ENCODE data around the gene DPP7. TPM values are rescaled to one million over a fixed set of nuclear protein-coding genes. Genes with fewer than 3 reads are reported as not detected.
A peak's percentile ranks its signal among the peaks of the same experiment; 100 is the strongest.
"Not testable (repeated sequence)": the region's sequence is repeated elsewhere in the genome, so short reads cannot be mapped to it uniquely, and the experiment has no call there.

The DPP7 gene
- polyA plus RNA-seq, 1 donor, result 16.8 TPM

GRCh38 chr9:137073992-137074399 lies 40.5 kb downstream of the DPP7 start:
- no peak for DNase-seq

GRCh38 chr9:137071282-137071681 lies 43.3 kb downstream of the DPP7 start:
- no peak for DNase-seq

GRCh38 chr9:137070906-137071275 lies 43.6 kb downstream of the DPP7 start:
- no peak for DNase-seq

DNA sequence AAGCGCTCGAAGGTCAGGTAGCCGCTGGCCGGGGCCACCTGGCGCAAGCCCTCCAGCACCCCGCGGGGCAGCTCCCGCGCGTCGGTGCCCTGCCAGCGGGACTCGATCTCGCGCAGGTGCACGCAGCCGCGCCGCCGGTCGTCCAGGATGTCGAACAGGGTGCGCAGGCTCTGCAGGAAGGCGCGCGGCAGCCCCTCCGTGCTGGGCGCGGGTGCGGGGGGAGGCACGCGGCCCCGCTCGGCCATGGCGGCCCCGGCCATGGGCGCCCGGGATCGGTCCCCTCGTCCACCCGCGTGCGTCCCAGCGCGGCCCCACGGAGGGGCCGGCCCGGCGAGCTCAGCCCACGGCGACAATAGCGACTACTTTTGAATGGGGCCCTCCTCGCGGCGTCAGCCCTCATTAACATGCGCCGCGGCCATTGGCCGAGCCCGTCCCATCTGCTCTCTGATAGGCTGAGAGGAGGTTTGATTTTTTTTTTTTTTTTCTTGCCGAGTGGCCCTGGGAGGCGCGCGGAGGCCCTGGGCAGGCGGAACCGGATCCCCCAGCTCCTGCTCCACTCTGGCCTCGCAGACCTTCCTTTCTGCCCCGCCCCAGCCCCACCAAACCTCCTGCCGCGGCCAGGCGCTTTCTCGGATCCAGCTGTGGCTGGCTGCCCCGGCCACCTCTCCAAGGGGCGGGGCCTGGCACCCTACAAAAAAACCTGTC lies 44.2 kb downstream of the DPP7 start, which contains the start of gene SAPCD2:
Gene SAPCD2 (minus strand): TSS at position 357 of the 705 bp plus-strand sequence. CDS start 97 bp downstream, at position 260.
- DNase-seq, result peak; percentile 84

DNA sequence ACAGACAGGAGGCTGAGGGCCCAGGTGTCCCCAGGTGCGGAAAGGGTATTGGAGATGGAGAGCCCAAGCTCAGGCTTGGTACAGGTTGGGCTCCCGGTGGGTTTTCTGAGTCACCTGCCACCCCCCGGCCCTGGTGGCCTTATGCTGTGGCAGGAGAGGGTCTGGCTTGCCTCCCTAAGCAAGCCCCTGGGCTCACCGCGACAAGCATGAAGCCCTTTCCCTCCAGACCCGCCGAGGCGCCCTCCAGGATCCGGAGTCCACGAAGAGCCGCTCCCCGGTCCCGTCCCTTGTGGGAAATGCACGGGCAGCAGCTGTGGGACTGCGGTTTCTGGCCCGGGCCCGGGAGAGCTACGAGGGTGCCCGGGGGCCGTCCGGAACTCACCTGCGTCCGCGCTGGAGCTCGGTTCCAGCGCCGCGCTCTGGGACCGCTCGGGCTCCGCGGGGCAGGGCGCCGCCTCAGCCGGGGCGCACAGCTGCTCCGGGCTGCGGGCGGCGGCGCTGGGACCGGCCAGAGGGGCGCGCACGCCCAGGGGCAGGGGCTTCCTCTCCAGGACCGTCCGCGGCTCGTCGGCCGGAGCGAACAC lies 44.9 kb downstream of the DPP7 start:
- DNase-seq, result no peak

GRCh38 chr9:137068539-137069507 lies 45.7 kb downstream of the DPP7 start:
- no peak for DNase-seq

DNA sequence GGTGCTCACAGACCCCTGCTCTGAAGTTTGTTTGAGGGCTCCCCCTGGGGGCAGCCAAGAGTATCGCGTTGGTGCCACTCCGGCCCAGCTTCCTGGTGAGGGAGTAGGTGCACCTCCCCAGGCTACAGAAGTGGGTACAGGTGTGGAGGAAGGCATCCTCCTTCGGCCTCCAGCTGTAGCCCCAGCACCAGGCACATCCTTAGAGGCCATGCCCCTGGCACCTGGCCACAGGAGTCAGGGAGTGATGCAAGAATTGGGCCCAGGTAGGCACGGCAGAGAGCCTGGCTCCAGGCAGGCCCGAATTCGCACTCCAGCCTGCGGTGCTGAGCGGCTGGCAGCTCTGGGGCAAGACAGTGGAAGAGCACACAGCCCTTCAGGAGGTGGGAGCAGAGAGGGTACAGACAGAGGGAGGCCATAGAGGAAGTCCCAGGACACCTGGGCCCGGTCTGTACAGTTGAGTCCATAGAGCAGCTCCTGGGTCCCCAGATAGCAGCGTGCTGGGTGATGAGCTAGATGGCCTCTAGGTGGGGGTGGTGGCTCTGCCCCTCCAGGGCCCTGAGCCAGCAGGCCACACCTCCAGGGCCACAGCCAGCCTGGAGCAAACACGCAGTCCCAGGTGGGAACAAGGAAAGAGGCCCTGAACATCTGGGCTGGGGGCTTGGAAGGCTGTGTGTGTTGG lies 46.5 kb downstream of the DPP7 start:
- DNase-seq, result no peak

DNA sequence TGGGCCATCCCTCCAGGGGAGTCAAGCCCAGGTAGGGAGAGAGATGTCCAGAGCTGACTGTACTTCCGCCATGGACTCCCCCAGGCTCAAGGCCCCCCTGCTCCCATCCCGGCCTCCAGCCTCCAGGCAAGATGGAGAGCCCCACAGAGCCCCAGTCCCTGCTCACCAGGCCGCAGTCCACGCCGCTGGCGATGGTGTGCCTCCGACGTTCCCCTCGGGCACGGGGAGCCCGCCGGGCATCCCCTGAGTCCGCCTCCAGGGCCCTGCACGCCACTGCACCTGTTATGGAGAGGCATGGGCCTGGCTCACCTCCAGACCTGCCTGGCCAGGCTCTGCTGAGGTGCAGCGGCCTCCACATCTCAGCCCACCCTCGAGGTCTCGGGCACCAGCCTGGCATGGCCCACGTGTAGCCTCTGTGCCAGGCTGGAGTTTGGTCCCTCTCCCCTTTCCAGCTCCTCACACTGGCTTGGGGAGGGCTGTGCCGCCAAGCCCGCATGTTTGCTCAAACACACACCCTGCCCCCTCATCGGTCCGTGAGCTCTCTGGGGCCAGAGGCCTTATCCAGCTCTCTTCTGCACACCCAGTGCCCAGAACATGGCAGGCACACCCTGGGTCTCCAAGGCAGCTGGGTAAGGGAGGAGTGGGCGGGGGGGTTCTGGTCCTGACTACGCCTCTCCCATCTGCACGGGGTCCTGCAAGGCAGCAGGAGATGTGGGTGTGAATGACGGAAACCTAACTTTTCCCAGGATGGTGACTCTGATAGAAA lies 48.3 kb downstream of the DPP7 start:
- no peak for DNase-seq

GRCh38 chr9:137065336-137065967 lies 49.1 kb downstream of the DPP7 start:
- no peak for DNase-seq

GRCh38 chr9:137064880-137065164 lies 49.7 kb downstream of the DPP7 start:
- DNase-seq, result no peak

DNA sequence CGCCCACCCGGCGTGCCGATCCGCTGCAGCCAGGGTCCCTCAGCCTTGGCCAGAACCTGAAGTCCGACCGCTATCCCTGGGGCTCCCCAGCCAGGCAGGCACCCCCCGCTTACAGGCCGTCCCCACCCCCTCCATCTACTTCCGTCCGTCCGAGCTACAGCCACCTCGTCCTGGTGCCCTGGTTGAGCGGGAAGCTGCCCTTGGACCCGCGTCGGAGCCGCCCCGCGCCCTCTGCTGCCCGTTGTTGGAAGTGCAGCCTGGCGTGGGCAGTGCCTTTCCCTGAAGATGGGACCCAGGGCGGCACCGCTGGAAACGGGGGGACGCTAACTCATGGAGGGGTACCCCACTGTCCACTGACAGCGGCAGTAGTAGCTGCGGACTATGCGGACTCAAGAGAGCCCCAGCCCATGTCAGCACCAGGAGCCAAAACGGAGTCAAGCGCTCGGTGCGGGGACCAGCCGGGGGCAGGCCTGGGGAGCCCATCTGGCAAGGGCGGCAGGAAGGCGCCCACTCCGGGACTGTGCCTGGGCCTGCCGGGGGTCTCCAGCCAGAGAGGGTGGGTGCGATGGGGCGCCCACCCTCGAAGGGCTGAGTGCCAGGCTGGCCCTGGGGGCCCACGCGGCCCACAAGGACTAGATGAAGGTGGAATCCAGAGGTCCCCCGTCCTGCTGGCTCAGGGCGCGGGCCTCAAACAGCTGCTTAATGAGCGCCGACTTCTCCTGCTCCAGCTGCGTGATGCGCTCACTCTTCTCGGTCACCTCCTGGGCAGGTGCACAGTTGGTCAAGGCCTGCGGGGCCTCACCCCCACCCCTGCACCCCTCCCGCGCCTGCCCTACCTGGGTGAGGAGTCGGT lies 50.3 kb downstream of the DPP7 start:
- DNase-seq, result no peak

GRCh38 chr9:137063311-137064026 lies 51.1 kb downstream of the DPP7 start:
- DNase-seq, result no peak

DNA sequence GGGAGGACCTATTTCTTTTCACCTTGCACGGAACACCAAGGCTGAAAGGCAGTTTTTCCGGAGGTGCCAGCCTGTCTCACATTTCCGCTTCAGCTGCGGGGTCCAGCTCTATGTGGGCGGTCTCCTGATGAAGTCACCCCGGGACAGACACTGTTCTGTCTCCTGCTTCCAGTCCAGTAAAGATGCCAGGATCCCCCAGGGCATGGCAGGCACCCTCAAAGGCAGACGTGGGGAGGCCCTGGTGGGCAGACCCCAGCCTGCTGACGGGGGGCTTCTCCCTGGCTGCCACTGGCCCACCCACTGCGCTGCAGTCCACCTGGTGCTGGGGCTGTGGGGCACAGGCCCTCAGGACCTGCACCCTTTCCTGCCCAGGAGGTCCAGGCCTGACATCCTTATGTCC lies 51.7 kb downstream of the DPP7 start:
- DNase-seq, result not testable (repeated sequence)

DNA sequence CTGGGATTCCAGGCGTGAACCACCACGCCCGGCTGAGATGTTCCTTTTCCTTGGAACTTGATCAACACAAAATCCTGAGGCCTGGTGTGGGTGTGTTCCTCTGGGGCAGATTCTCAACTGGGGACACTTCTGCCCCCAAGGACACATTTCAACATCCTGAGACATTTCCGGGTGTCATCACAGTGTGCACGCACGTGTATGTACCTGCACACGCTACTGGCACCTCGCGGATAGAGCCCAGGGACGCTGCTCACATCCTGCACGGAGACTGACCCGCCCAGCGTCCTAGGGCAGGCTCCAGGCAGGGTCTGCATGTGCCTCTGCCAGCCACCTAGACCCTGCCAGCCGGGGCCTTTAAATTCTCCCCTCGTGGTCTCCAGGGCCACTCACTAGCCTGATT lies 52.1 kb downstream of the DPP7 start:
- no peak for DNase-seq

Other genes starting within 250 kb of the DPP7 start
- gene EDF1, start 248.4 kb downstream of the DPP7 start, polyA plus RNA-seq (ENCODE audit: insufficient read length), result 275 TPM
- 12.7 TPM for gene TRAF2, start 228.2 kb downstream of the DPP7 start, polyA plus RNA-seq (ENCODE audit: insufficient read length)
- 33.7 TPM for gene FBXW5, start 170.0 kb downstream of the DPP7 start, polyA plus RNA-seq (ENCODE audit: insufficient read length)
- gene C8G, start 169.5 kb downstream of the DPP7 start, polyA plus RNA-seq (ENCODE audit: insufficient read length), result 0.42 TPM
- gene LCN12, start 162.5 kb downstream of the DPP7 start, polyA plus RNA-seq (ENCODE audit: insufficient read length), result 20.2 TPM
- 61.3 TPM for gene PTGDS, start 137.2 kb downstream of the DPP7 start, polyA plus RNA-seq (ENCODE audit: insufficient read length)
- 0.43 TPM for gene LCNL1, start 131.7 kb downstream of the DPP7 start, polyA plus RNA-seq (ENCODE audit: insufficient read length)
- 23.3 TPM for gene PAXX, start 122.3 kb downstream of the DPP7 start, polyA plus RNA-seq (ENCODE audit: insufficient read length)
- gene CLIC3, start 118.2 kb downstream of the DPP7 start, polyA plus RNA-seq (ENCODE audit: insufficient read length), result not detected
- 46.6 TPM for gene ABCA2, start 86.5 kb downstream of the DPP7 start, polyA plus RNA-seq (ENCODE audit: insufficient read length)
- not detected for gene FUT7, start 82.6 kb downstream of the DPP7 start, polyA plus RNA-seq (ENCODE audit: insufficient read length)
- 18.4 TPM for gene NPDC1, start 68.6 kb downstream of the DPP7 start, polyA plus RNA-seq (ENCODE audit: insufficient read length)
- gene ENTPD2, start 60.7 kb downstream of the DPP7 start, polyA plus RNA-seq (ENCODE audit: insufficient read length), result 4.7 TPM
- gene SAPCD2, start 44.2 kb downstream of the DPP7 start, polyA plus RNA-seq (ENCODE audit: insufficient read length), result 7.2 TPM
- 6.9 TPM for gene UAP1L1, start 37.2 kb downstream of the DPP7 start, polyA plus RNA-seq (ENCODE audit: insufficient read length)
- gene MAN1B1, start 27.7 kb downstream of the DPP7 start, polyA plus RNA-seq (ENCODE audit: insufficient read length), result 61.4 TPM
- gene GRIN1, start 24.4 kb upstream of the DPP7 start, polyA plus RNA-seq (ENCODE audit: insufficient read length), result not detected
- not detected for gene LRRC26, start 55.3 kb upstream of the DPP7 start, polyA plus RNA-seq (ENCODE audit: insufficient read length)
- gene TMEM210, start 57.3 kb upstream of the DPP7 start, polyA plus RNA-seq (ENCODE audit: insufficient read length), result not detected
- gene ANAPC2, start 73.8 kb upstream of the DPP7 start, polyA plus RNA-seq (ENCODE audit: insufficient read length), result 42.9 TPM
- 34.7 TPM for gene SSNA1, start 73.9 kb upstream of the DPP7 start, polyA plus RNA-seq (ENCODE audit: insufficient read length)
- 10.9 TPM for gene TPRN, start 86.0 kb upstream of the DPP7 start, polyA plus RNA-seq (ENCODE audit: insufficient read length)
- 39.0 TPM for gene TMEM203, start 90.9 kb upstream of the DPP7 start, polyA plus RNA-seq (ENCODE audit: insufficient read length)
- gene NDOR1, start 91.0 kb upstream of the DPP7 start, polyA plus RNA-seq (ENCODE audit: insufficient read length), result 12.2 TPM
- gene RNF208, start 107.5 kb upstream of the DPP7 start, polyA plus RNA-seq (ENCODE audit: insufficient read length), result 5.8 TPM
- 13.2 TPM for gene CYSRT1, start 110.4 kb upstream of the DPP7 start, polyA plus RNA-seq (ENCODE audit: insufficient read length)
- 13.1 TPM for gene RNF224, start 112.8 kb upstream of the DPP7 start, polyA plus RNA-seq (ENCODE audit: insufficient read length)
- gene SLC34A3, start 116.2 kb upstream of the DPP7 start, polyA plus RNA-seq (ENCODE audit: insufficient read length), result 7.4 TPM
- 345 TPM for gene TUBB4B, start 126.6 kb upstream of the DPP7 start, polyA plus RNA-seq (ENCODE audit: insufficient read length)
- 1.5 TPM for gene STPG3, start 136.6 kb upstream of the DPP7 start, polyA plus RNA-seq (ENCODE audit: insufficient read length)
- gene NELFB, start 140.6 kb upstream of the DPP7 start, polyA plus RNA-seq (ENCODE audit: insufficient read length), result 48.0 TPM
- 4.5 TPM for gene TOR4A, start 163.0 kb upstream of the DPP7 start, polyA plus RNA-seq (ENCODE audit: insufficient read length)
- 5.1 TPM for gene NRARP, start 187.5 kb upstream of the DPP7 start, polyA plus RNA-seq (ENCODE audit: insufficient read length)

Data from left kidney (tissue), 2 donors.